CD4-positive, alpha-beta T cell treated with Interleukin-17A for 4 hours (primary cell): ENCODE results near the gene GCSH.

ENCODE experiments used
- DNase-seq: peaks from one replicate; pipeline ENCODE4 v3.0.0-alpha.2; 2020; ENCODE audit warnings: mixed read lengths

The GCSH gene

GRCh38 chr16:81040842-81041241 is 55.4 kb downstream of the GCSH start:
- DNase-seq, result no peak

DNA sequence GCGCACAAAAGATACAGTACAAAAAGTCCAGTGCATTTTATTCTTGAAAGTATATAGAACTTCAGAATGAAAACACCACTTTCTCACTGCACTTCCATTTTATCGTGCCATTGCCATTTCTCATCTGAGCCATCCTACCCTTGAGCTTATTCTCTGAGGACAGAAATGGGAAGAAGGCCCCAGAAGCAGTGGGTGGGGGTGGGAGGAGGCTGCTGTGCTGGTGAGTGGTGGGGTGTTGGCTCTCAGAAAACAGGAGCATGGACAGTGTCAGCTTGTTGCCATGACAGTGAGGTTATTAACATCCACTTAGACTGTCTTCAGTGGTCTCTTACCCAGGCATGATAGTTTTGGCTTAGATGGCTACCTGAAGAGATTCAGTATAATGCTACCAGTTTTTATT is 56.1 kb downstream of the GCSH start:
- no peak for DNase-seq

- no peak for DNase-seq
These were observed 59.3 kb downstream of the GCSH start for GRCh38 chr16:81036751-81037350.

GRCh38 chr16:81035975-81036750 is 60.0 kb downstream of the GCSH start:
- DNase-seq, result peak; percentile 63

GRCh38 chr16:81035398-81035974 is 60.7 kb downstream of the GCSH start, which contains the start of gene ATMIN:
Gene ATMIN, plus strand, starts transcription at chr16:81035842. Its CDS starts 29 bp downstream, at chr16:81035871.
- peak; percentile 94 for DNase-seq
